Activated B cell treated with CpG ODN at 0.5 μM for 24 hours (primary cell): ENCODE measurements around the gene RPS6KB2. TPM values are rescaled to one million over a fixed set of nuclear protein-coding genes. Genes with fewer than 3 reads are reported as not detected.

ENCODE experiments used
- ATAC-seq: fragments of 200-7000 bp; cut with Tn5 transposase; one replicate; pipeline ENCODE4 v1.10.0; 2021; ENCODE audit warnings: low read depth, mild to moderate bottlenecking, moderate library complexity
- CTCF ChIA-PET: fragments of 350-600 bp; sonication (Branson Sonifier 250); formaldehyde crosslinking; loops from one replicate; lab custom pipeline; 2021; ENCODE audit warnings: antibody characterized with exemption; lab: Charles Lee
- POLR2A ChIA-PET: fragments of 350-600 bp; sonication (Branson Sonifier 250); formaldehyde crosslinking; loops from one replicate; lab custom pipeline; 2021; ENCODE audit warnings: antibody characterized with exemption; lab: Charles Lee
- DNase-seq: peaks from one replicate; pipeline ENCODE4 v3.0.0; 2022
- H3K27ac Mint-ChIP-seq: one replicate; pipeline ENCODE4 v1.8.0; 2020; ENCODE audit warnings: mixed read lengths
- H3K27me3 Mint-ChIP-seq: one replicate; pipeline ENCODE4 v1.8.0; 2021; ENCODE audit warnings: mixed read lengths
- H3K36me3 Mint-ChIP-seq: one replicate; pipeline ENCODE4 v1.8.0; 2021; ENCODE audit warnings: low read depth, mixed read lengths
- H3K4me1 Mint-ChIP-seq: one replicate; pipeline ENCODE4 v1.8.0; 2021; ENCODE audit warnings: mixed read lengths
- H3K4me3 Mint-ChIP-seq: one replicate; pipeline ENCODE4 v1.8.0; 2020; ENCODE audit warnings: mild to moderate bottlenecking, mixed read lengths
- H3K9me3 Mint-ChIP-seq: one replicate; pipeline ENCODE4 v1.8.0; 2020; ENCODE audit warnings: mixed read lengths
- CTCF ChIP-seq: fragments of 200-600 bp; IDR thresholded peaks from one replicate; pipeline ENCODE4 v1.8.0; 2022; ENCODE audit warnings: antibody characterized with exemption, mild to moderate bottlenecking
- intact Hi-C: fragments of 100-400 bp; cut with micrococcal nuclease; formaldehyde crosslinking; loops from one replicate; pipeline ENCODE4 v1.15.1; 2024
- total RNA-seq: library from RNA; stranded (reverse); gene quantifications from 2 replicates; pipeline ENCODE4 v1.2.3, GENCODE V29; 2022

The RPS6KB2 gene
- total RNA-seq, 1 donor from 2014 or later: 74.5 TPM

DNA sequence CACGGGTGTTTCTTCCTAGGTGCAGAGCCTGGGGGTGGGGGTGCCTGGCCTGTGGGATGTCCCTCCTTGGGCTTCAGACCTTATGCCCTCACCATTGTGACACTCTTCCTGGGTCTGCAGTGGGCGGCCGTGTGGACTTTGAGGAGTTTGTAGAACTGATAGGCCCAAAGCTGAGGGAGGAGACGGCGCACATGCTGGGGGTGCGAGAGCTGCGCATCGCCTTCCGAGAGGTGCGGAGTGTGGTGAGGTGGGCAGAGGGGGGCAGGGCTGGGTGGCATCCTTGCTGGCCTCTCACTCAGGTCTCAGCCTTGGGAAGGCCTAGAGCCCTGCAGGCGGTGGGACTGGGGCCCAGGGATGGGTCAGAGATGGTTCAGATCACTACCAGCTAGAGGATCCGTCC lies 29.2 kb downstream of the RPS6KB2 start:
- ChIA-PET POLR2A (interaction anchor here (3.9 to 33.4 kb wide), 3 partner anchors 12 to 29 kb away, joined by 15 to 1417 read pairs (median 32); partner anchors contain the start of genes CORO1B, PTPRCAP, RPS6KB2 and TMEM134), CTCF (interaction anchor here (1.5 kb wide), 1 partner anchor 20 kb away, joined by 3 read pairs; the partner anchor contains the start of gene PTPRCAP)
- Mint-ChIP-seq H3K4me3 (peak overlapping the region; percentile 13), H3K27me3 (no peaks in the 10 kb centered on the region), H3K4me1 (peaks cover 53% of the 10 kb centered on the region), H3K36me3 (no peaks in the 10 kb centered on the region), H3K27ac (peak overlapping the region; percentile 84), H3K9me3 (no peaks in the 10 kb centered on the region)
- intact Hi-C loops: no loop called here
- ATAC-seq (no peak), DNase-seq (no peak)
- TF ChIP-seq CTCF: no peak

DNA sequence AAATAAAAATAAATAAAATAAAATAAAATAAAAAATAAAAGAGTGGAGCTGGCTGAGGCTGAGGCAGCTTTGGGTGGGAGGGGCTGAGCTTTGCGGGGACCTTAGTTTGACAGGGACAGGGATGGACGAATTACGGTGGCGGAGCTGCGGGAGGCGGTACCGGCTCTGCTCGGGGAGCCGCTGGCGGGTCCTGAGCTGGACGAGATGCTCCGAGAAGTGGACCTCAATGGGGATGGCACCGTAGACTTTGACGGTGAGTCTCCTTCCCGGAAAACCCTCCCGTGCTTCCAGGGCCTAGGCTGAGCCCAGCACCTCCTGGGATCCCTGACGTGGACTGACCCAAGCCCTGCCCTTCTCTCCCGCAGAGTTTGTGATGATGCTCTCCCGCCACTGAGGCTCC lies 30.0 kb downstream of the RPS6KB2 start:
- ATAC-seq (no peak), DNase-seq (no peak)
- Mint-ChIP-seq H3K4me1 (peaks cover 57% of the 10 kb centered on the region), H3K27me3 (no peaks in the 10 kb centered on the region), H3K9me3 (no peaks in the 10 kb centered on the region), H3K27ac (peak overlapping the region; percentile 98), H3K36me3 (no peaks in the 10 kb centered on the region), H3K4me3 (no peak overlapping the region)
- ChIA-PET CTCF (interaction anchor here (1.5 kb wide), 1 partner anchor 21 kb away, joined by 3 read pairs; the partner anchor contains the start of gene PTPRCAP), POLR2A (interaction anchor here (0.5 to 33.4 kb wide), 7 partner anchors 11 to 116 kb away, joined by 3 to 1417 read pairs (median 15); partner anchors contain the start of genes CORO1B, PPP1CA, PTPRCAP and RPS6KB2)
- no peak for TF ChIP-seq CTCF
- intact Hi-C loops: no loop called here

DNA sequence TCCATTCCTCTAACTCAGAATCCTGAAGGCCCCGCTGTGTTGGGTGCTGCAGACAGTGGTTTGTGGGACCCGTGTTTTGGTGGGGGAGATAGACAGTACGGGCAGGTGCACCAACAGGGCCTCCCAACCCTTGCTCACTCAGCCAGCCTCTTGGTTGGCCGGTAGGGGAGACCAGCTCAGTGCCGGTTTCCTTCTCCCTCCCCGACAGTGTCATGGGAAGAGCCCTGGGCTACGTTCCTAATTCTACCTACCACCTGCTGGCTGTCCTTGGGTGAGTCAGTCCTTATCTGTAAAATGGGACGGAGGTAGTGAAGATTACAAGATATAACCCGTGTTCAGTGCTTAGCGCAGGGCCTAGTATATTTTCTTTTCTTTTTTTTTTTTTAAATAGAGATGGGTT lies 34.9 kb downstream of the RPS6KB2 start:
- no peaks in the 10 kb centered on the region for H3K27me3 Mint-ChIP-seq
- DNase-seq: no peak
- no peak overlapping the region for H3K4me3 Mint-ChIP-seq
- ChIA-PET POLR2A (interaction anchor here (0.6 to 33.4 kb wide), 5 partner anchors 20 to 70 kb away, joined by 4 to 1417 read pairs (median 30); partner anchors contain the start of genes AIP, CORO1B, PPP1CA and PTPRCAP), CTCF (interaction anchor here (1.0 kb wide), 1 partner anchor 26 kb away, joined by 3 read pairs; the partner anchor contains the start of gene PTPRCAP)
- H3K36me3 Mint-ChIP-seq: peaks cover 8% of the 10 kb centered on the region
- no peaks in the 10 kb centered on the region for H3K9me3 Mint-ChIP-seq
- intact Hi-C loops: no loop called here
- TF ChIP-seq CTCF: no peak
- peak overlapping the region; percentile 94 for H3K27ac Mint-ChIP-seq
- no peak for ATAC-seq
- H3K4me1 Mint-ChIP-seq: peaks cover 83% of the 10 kb centered on the region

GRCh38 chr11:67463680-67464410 lies 35.6 kb downstream of the RPS6KB2 start:
- Mint-ChIP-seq H3K4me3 (peak overlapping the region; percentile 88), H3K27ac (peak overlapping the region; percentile 94), H3K27me3 (no peaks in the 10 kb centered on the region), H3K4me1 (peaks cover 80% of the 10 kb centered on the region), H3K9me3 (no peaks in the 10 kb centered on the region), H3K36me3 (peaks cover 11% of the 10 kb centered on the region)
- intact Hi-C loops: loop anchor here (1.0 kb wide), 8 partner anchors 18 to 111 kb away; partner anchors contain the start of genes CDK2AP2, POLD4, PPP1CA and PTPRCAP
- ChIA-PET CTCF (interaction anchor here (1.0 kb wide), 1 partner anchor 27 kb away, joined by 3 read pairs; the partner anchor contains the start of gene PTPRCAP), POLR2A (interaction anchor here (0.6 to 33.4 kb wide), 5 partner anchors 20 to 61 kb away, joined by 3 to 1417 read pairs (median 30); partner anchors contain the start of genes AIP, CORO1B, PPP1CA and PTPRCAP)
- no peak for ATAC-seq
- TF ChIP-seq CTCF: no peak
- no peak for DNase-seq
